ENCODE data around the gene SHD. TPM values are rescaled to one million over a fixed set of nuclear protein-coding genes. Genes with fewer than 3 reads are reported as not detected.
A peak's percentile ranks its signal among the peaks of the same experiment; 100 is the strongest.

SHD gene
- total and polyA plus RNA-seq, 2 of the 13 experiments (the other 11 are each of a cell fraction or from before 2014, with no cell fraction given): 0.11 to 0.20 TPM

- TF ChIP-seq ZNF18 (CRISPR knock-in tag; IDR thresholded peaks at IDR 0.05; ENCODE audit: insufficient replicate concordance) (peak; percentile 73), HOMEZ (CRISPR knock-in tag; IDR thresholded peaks at IDR 0.05; ENCODE audit: low read depth) (peak; percentile 32; the same call in 1 of the 2 replicates), FOXP4 (CRISPR knock-in tag; IDR thresholded peaks at IDR 0.05) (peak; percentile 86), MYC (CRISPR knock-in tag; IDR thresholded peaks at IDR 0.05; ENCODE audit: borderline replicate concordance) (0 out of 2 replicates have a peak, but pooled peaks have one; percentile 30), FOXJ3 (CRISPR knock-in tag; IDR thresholded peaks at IDR 0.05; ENCODE audit: borderline replicate concordance) (0 out of 2 replicates have a peak, but pooled peaks have one; percentile 29), ELF4 (CRISPR knock-in tag; IDR thresholded peaks at IDR 0.05; ENCODE audit: borderline replicate concordance) (no peak), ZNF556 (CRISPR knock-in tag; IDR thresholded peaks at IDR 0.05; ENCODE audit: borderline replicate concordance) (peak; percentile 34; the same call in 1 of the 2 replicates), ZNF841 (CRISPR knock-in tag; IDR thresholded peaks at IDR 0.05; ENCODE audit: borderline replicate concordance) (no peak), ZNF746 (CRISPR knock-in tag; IDR thresholded peaks at IDR 0.05) (0 out of 2 replicates have a peak, but pooled peaks have one; percentile 9), WIZ (CRISPR knock-in tag; IDR thresholded peaks at IDR 0.05) (no peak), THAP11 (CRISPR knock-in tag; IDR thresholded peaks at IDR 0.05) (no peak), ARID4A (CRISPR knock-in tag; IDR thresholded peaks at IDR 0.05; ENCODE audit: borderline replicate concordance) (peak; percentile 33; the same call in 1 of the 2 replicates), RARA (CRISPR knock-in tag; IDR thresholded peaks at IDR 0.05) (peak; percentile 83), RFX1 (IDR thresholded peaks at IDR 0.05) (no peak), MEIS2 (CRISPR knock-in tag; IDR thresholded peaks at IDR 0.05) (peak; percentile 69; the same call in 1 of the 2 replicates), RORA (CRISPR knock-in tag; IDR thresholded peaks at IDR 0.05) (no peak), MLX (CRISPR knock-in tag; IDR thresholded peaks at IDR 0.05) (no peak)
Observed at GRCh38 chr19:4234142-4234861, 44.8 kb upstream of the SHD start (continued).
